HUES6 (cell line): ENCODE measurements around the gene IER5.
"Not testable (repeated sequence)": the region's sequence is repeated elsewhere in the genome, so short reads cannot be mapped to it uniquely, and the experiment has no call there.

Experiments used
- H3K27ac ChIP-seq: 2 replicates; pipeline ENCODE4 v1.7.0; 2013; ENCODE audit warnings: low read depth, mild to moderate bottlenecking, low read length, inconsistent platforms
- H3K27me3 ChIP-seq: 2 replicates; pipeline ENCODE4 v1.6.1; 2013; ENCODE audit warnings: low read length; ENCODE audit not compliant: control insufficient read depth, insufficient read depth
- H3K36me3 ChIP-seq: 2 replicates; pipeline ENCODE4 v1.6.1; 2013; ENCODE audit warnings: low read length; ENCODE audit not compliant: control insufficient read depth, insufficient read depth
- H3K4me1 ChIP-seq: 2 replicates; pipeline ENCODE4 v1.6.1; 2013; ENCODE audit warnings: low read length; ENCODE audit not compliant: control insufficient read depth, insufficient read depth
- H3K4me3 ChIP-seq: 2 replicates; pipeline ENCODE4 v1.5.1; 2013; ENCODE audit warnings: low read depth, low read length
- H3K9ac ChIP-seq: one replicate; pipeline ENCODE4 v1.6.1; 2013; ENCODE audit warnings: mild to moderate bottlenecking, low read length
- H3K9me3 ChIP-seq: 2 replicates; pipeline ENCODE4 v1.6.1; 2013; ENCODE audit warnings: low read depth, low read length; ENCODE audit not compliant: control insufficient read depth, insufficient read depth

IER5 gene

DNA sequence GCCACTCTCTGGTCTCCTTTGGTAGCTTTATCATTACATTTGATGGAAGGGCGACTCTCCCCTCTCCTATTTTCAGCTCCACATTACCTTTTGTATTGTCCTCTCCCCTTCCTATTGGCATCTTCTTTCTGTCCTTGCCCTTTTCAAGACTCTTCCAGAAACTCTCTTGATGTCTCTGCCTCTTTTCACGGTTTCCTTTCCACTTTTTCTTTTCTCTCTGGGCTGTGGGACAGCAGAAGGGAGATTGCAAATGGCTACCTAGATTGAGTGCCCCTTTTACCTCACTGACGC, 17.5 kb downstream of the IER5 start:
- peak overlapping the region; percentile 55 for H3K4me3 ChIP-seq
- H3K36me3 ChIP-seq = no peaks in the 10 kb centered on the region
- peak overlapping the region; percentile 35 for H3K9ac ChIP-seq
- H3K27ac ChIP-seq = no peak overlapping the region
- peaks cover 81% of the 10 kb centered on the region for H3K27me3 ChIP-seq
- no peaks in the 10 kb centered on the region for H3K9me3 ChIP-seq
- H3K4me1 ChIP-seq = peaks cover 62% of the 10 kb centered on the region

DNA sequence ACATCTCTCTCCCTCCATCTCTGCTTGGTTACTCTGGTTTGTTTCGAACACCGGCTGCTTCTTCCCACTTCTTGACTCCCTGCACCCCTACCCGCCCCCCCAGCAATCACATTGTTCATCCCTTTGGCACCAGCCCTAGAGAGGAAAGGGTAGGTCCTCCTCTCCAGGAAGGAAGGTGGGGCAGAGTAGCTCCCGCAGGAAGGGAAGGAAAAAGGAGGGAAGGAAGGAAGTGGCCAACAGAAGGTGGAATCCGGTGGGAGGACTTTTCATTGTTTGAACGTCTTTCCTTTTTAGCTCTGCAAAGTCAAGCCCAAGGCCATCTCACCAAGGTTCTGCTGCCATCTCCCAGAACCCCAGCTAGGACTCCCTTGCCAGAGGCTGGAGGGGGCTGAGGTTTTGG, 18.0 kb downstream of the IER5 start:
- H3K36me3 ChIP-seq = no peaks in the 10 kb centered on the region
- H3K9me3 ChIP-seq = no peaks in the 10 kb centered on the region
- H3K4me1 ChIP-seq = peaks cover 57% of the 10 kb centered on the region
- H3K4me3 ChIP-seq = no peak overlapping the region
- no peak overlapping the region for H3K27ac ChIP-seq
- H3K27me3 ChIP-seq = peaks cover 78% of the 10 kb centered on the region
- H3K9ac ChIP-seq = no peak overlapping the region

DNA sequence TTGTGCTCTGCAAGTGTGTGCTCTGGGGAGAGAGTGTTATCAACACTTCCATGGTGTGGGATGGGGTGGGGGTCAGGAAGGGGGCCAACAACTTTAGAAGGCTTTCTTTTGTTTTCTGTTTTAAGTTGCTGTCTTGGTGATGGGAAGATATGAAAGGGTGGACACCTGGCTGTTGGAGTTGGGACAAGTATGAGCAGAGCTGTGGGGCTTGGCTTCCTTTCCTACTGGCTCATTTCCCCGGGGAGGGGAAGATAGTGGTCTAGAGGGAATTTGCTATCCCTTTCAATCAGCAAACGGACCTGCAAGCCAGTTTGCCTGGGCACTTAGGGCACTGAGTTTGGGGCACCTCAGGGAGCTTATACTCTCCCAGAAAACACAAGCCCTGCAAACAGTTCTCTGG, 19.2 kb downstream of the IER5 start:
- H3K27me3 ChIP-seq = peaks cover 75% of the 10 kb centered on the region
- H3K9ac ChIP-seq = no peak overlapping the region
- no peak overlapping the region for H3K4me3 ChIP-seq
- no peaks in the 10 kb centered on the region for H3K36me3 ChIP-seq
- peaks cover 54% of the 10 kb centered on the region for H3K4me1 ChIP-seq
- H3K27ac ChIP-seq = no peak overlapping the region
- H3K9me3 ChIP-seq = no peaks in the 10 kb centered on the region

DNA sequence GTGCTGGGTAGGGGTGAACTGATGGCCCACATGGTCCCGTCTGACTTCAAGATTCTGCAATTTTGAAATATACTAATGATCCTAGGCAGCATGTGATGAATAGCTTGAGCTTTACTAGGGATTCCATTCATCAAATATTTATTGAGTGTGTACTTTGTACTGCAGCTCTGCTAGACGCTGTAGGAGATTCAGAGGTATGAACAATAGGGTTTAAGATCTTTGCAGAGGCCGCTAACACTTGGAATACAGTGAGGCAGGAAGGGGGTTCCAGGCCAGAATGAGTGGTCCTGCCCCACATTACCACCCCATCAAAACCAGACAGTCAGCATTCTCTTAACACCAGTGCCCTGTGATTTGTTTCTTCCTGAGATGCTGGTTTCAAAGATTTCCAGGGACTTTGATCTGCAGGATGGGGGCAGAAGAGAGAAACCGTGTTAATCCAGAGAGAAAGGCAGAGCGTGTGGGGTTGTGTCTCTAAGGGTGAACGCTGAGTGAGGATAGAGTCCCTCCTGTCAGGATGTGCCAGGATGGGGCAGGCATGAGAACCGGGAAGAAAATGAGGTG, 19.9 kb downstream of the IER5 start:
- Histone ChIP-seq H3K4me1 (peaks cover 54% of the 10 kb centered on the region), H3K9ac (no peak overlapping the region), H3K27me3 (peaks cover 69% of the 10 kb centered on the region), H3K9me3 (no peaks in the 10 kb centered on the region), H3K27ac (no peak overlapping the region), H3K4me3 (no peak overlapping the region), H3K36me3 (no peaks in the 10 kb centered on the region)

DNA sequence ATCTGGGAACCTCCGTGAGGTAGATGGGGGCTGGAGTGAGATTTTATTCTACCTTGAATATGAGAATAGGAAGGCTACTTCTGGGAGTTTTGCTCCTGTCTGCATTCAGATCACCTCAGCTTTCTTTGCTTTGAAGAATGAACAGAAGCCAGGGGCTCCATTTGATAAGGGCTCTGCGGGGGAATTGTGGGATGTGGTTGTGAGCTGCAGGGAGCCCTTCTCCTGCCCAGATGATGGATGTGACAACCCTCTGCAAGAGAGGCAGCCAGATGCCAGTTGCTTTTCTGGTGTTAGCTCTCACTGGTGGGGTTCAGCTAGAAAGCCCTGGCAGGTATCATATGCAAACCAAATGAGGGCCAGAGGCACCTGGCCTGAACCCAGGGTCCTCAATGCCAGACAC, 21.5 kb downstream of the IER5 start:
- Histone ChIP-seq H3K4me1 (peaks cover 51% of the 10 kb centered on the region), H3K27me3 (peaks cover 56% of the 10 kb centered on the region), H3K4me3 (no peak overlapping the region), H3K9me3 (no peaks in the 10 kb centered on the region), H3K27ac (no peak overlapping the region), H3K9ac (no peak overlapping the region), H3K36me3 (no peaks in the 10 kb centered on the region)

DNA sequence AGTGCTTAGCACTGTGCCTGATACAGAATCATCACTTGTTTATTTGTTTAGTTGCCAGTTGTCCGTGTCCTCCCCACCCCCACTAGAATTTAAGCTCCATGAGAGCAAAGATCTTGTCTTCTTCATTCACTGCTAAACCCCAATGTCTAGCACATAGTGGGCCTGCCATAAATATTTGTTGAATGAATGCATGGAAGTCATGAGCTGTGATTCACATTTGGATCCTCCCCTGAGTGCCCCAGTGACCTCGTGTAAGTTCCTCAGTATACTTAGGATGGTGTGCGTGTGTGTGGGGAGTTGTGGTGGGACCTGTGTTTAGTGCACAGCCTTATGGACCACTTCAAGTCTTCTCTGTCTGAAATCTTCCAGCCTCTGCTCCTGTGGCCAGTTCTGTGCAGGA, 23.1 kb downstream of the IER5 start:
- no peak overlapping the region for H3K9ac ChIP-seq
- no peaks in the 10 kb centered on the region for H3K9me3 ChIP-seq
- H3K27ac ChIP-seq = no peak overlapping the region
- peaks cover 44% of the 10 kb centered on the region for H3K27me3 ChIP-seq
- no peaks in the 10 kb centered on the region for H3K36me3 ChIP-seq
- H3K4me1 ChIP-seq = peaks cover 45% of the 10 kb centered on the region
- H3K4me3 ChIP-seq = no peak overlapping the region

DNA sequence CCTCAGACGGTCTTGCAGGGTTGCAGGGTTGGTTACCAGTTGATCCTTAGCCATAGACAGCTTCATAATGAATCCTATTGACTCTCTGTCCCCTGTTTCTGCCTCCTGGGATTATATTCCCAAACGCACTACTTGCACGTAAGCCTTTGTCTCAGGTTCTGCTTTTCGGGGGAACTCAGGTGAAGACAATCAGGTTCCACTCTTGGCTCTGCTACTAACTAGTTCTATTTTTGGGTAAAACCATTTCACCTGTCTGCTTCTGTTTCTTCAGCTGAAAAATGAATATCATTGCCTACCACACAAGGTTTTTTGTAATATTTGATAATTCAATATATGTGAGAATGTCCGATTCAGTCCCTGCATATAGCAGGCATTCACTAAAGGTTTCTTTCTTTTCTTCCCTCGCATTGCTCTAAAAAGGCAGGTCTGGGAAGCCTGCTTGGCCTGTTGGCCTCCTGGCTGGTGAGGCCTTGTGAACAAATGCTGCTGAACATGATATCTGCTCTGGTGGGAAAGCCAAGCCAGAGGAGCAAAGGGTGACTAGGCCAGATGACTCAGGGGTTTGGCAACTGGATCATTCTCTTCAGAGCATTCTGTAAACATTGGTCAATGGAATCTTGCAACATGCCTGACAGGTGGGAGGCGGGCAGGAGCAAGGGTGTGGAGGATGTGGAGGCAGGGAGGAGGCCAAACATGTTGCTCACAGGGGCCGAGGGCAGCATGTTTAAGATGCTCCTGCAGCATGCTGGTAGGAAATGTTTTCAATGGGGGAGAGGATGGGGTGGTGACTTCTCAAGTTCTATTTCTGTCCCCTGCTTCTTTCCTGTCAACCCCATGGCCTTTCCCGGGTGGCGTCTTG, 23.8 kb downstream of the IER5 start:
- H3K27ac ChIP-seq = no peak overlapping the region

DNA sequence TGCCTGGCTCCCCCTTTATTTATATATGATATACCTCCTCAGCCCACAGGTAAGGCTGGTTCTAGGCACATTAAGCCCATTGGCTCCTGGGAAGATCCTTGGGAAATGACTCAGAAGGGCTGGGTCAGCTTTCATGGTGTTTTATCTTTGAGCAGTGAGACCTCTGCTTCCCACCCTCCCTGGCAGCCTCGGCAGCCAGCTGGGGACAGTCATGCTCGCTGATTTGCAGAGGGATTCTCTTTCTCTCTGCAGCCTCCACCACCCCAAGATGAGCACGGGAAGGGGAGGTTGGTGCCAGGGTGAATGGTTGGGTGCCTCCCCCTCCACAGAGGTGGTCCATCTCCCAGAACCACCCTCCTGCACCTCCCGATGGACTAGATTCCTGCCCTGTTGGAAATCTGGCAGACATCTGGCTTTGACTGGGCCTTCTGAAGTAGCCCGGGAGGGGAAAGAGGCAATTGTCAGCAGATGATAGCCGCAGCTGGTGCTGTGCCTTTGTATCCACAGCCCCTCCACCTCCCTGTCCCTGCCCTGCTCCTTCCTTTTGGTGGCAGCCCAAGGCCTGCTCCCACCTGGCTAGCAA, 24.6 kb downstream of the IER5 start:
- Histone ChIP-seq H3K9ac (no peak overlapping the region), H3K4me3 (no peak overlapping the region), H3K27me3 (peaks cover 28% of the 10 kb centered on the region), H3K36me3 (no peaks in the 10 kb centered on the region), H3K4me1 (peaks cover 57% of the 10 kb centered on the region), H3K9me3 (no peaks in the 10 kb centered on the region), H3K27ac (no peak overlapping the region)

More for the DNA sequence above, 23.8 kb downstream of the IER5 start:
- H3K4me3 ChIP-seq = no peak overlapping the region
- peaks cover 37% of the 10 kb centered on the region for H3K27me3 ChIP-seq
- H3K9ac ChIP-seq = no peak overlapping the region
- H3K36me3 ChIP-seq = no peaks in the 10 kb centered on the region
- no peaks in the 10 kb centered on the region for H3K9me3 ChIP-seq
- H3K4me1 ChIP-seq = peaks cover 49% of the 10 kb centered on the region

DNA sequence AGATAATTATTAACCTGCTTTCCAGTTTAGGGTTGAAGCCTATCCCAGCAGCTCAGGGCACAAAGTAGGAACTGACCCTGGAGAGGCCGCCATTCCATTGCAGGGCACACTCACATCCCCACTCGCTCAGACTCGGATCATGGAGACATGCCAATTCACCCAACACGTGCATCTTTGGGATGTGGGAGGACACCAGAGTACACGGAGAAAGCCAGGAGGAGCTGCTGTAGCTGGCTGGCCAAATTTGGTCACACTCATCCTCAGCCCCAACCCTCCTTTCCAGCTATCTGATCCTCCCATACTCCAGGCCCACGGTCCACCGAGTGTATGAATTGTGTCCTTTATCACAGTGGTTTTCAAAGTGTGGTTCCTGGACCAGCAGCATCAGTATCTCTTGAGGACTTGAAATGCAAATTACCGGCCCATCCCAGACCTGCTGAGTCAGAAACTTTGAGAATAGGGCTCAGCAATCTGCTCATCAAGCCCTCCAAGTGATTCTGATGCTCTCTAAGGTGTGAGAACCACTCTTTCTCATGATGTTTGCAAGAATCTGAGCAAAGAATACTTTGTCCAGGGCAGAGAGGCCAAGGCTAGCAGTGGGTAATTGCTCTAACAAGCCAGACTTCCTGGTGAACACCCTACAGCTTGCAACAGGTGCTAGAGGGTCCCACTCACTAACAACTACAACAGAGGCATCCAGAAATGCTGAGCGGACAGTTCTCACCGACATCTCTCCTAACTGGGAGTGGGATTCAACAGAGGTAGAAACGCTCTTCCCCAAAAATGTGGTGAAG, 26.3 kb downstream of the IER5 start:
- H3K4me3 ChIP-seq = no peak overlapping the region
- H3K27me3 ChIP-seq = peaks cover 12% of the 10 kb centered on the region
- H3K36me3 ChIP-seq = no peaks in the 10 kb centered on the region
- H3K9ac ChIP-seq = no peak overlapping the region
- H3K9me3 ChIP-seq = no peaks in the 10 kb centered on the region
- H3K4me1 ChIP-seq = peaks cover 46% of the 10 kb centered on the region
- H3K27ac ChIP-seq = no peak overlapping the region

DNA sequence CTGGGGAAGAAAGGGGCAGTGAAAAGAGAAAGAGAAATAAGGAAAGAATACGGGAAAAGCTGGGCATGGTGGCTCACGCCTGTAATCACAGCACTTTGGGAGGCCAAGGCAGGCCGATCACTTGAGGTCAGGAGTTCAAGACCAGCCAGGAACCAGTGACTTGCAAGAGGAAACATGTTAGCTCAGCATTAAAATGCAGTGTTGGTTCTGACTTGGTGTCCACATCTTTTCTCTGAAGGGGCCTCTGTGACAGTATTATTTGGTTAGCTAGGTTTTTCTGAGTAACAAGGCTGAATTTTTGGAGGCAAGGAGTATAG, 26.8 kb downstream of the IER5 start:
- no peak overlapping the region for H3K27ac ChIP-seq
- no peak overlapping the region for H3K4me3 ChIP-seq
- H3K9ac ChIP-seq = no peak overlapping the region
- no peaks in the 10 kb centered on the region for H3K9me3 ChIP-seq
- H3K36me3 ChIP-seq = no peaks in the 10 kb centered on the region
- H3K4me1 ChIP-seq = peaks cover 41% of the 10 kb centered on the region
- peaks cover 9% of the 10 kb centered on the region for H3K27me3 ChIP-seq

DNA sequence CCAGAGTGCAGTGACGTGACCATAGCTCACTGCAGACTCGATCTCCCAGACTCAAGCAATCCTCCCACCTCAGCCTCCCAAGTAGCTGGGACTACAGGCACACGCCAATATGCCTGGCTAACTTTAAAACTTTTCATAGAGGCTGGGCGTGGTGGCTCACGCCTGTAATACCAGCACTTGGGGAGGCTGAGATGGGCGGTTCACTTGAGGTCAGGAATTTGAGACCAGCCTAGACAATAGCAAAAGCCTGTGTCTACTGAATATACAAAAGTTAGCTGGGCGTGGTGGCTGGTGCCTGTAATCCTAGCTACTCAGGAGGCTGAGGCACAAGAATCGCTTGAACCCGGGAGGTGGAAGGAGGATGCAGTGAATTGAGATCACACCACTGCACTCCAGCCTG, 27.5 kb downstream of the IER5 start:
- H3K9me3 ChIP-seq, H3K36me3 ChIP-seq, H3K9ac ChIP-seq, H3K4me3 ChIP-seq, H3K27me3 ChIP-seq, H3K27ac ChIP-seq: not testable (repeated sequence)
- peaks cover 39% of the 10 kb centered on the region for H3K4me1 ChIP-seq
